Naive thymus-derived CD8-positive, alpha-beta T cell (primary cell): ENCODE data around the gene CDYL. TPM values are rescaled to one million over a fixed set of nuclear protein-coding genes. Genes with fewer than 3 reads are reported as not detected.
A peak's percentile ranks its signal among the peaks of the same experiment; 100 is the strongest.

ENCODE experiments used
- ATAC-seq, 2 donors: fragments of 150-1000 bp; cut with Tn5 transposase in 1 of 2; sonication (Bioruptor Pico), chemical (Tn5 transposase) in 1 of 2; 1 replicate in 1 of 2; 2 replicates in 1 of 2; pipeline ENCODE4 v1.10.0; 2021; ENCODE audit warnings: mild to moderate bottlenecking in 2 of 2, moderate library complexity in 2 of 2
- POLR2A ChIA-PET: fragments of 350-600 bp; sonication (Branson Sonifier 250); formaldehyde crosslinking; loops from one replicate; lab custom pipeline; 2021; ENCODE audit warnings: antibody characterized with exemption; lab: Charles Lee
- DNase-seq, 10 donors: peaks; one replicate each; pipeline versions ENCODE4 v3.0.0 to v3.0.0-alpha.2; 2020 to 2022
- H3K27ac Mint-ChIP-seq, 10 donors: one replicate each; pipeline ENCODE4 v1.8.0; 2020 to 2022; ENCODE audit warnings: mild to moderate bottlenecking in 10 of 10, mixed read lengths in 10 of 10, moderate library complexity in 4 of 10, inconsistent platforms in 1 of 10
- H3K27me3 Mint-ChIP-seq, 5 donors: one replicate each; pipeline ENCODE4 v1.8.0; 2021 to 2022; ENCODE audit warnings: mixed read lengths in 5 of 5
- H3K36me3 Mint-ChIP-seq, 3 donors: one replicate each; pipeline ENCODE4 v1.8.0; 2020 to 2022; ENCODE audit warnings: mixed read lengths in 3 of 3, mild to moderate bottlenecking in 2 of 3, inconsistent platforms in 1 of 3
- H3K4me1 Mint-ChIP-seq, 4 donors: one replicate each; pipeline ENCODE4 v1.8.0; 2021 to 2022; ENCODE audit warnings: mixed read lengths in 4 of 4
- H3K4me3 Mint-ChIP-seq, 10 donors: one replicate each; pipeline ENCODE4 v1.8.0; 2020 to 2022; ENCODE audit warnings: mild to moderate bottlenecking in 10 of 10, mixed read lengths in 10 of 10, moderate library complexity in 6 of 10, inconsistent platforms in 1 of 10
- H3K9me3 Mint-ChIP-seq, 9 donors: one replicate each; pipeline ENCODE4 v1.8.0; 2020 to 2022; ENCODE audit warnings: mixed read lengths in 9 of 9, mild to moderate bottlenecking in 3 of 9, inconsistent platforms in 1 of 9, moderate library complexity in 1 of 9
- polyA plus RNA-seq, 3 donors: library from polyadenylated mRNA; unstranded; fragments of 300-500 nt; fragmentation: Illumina TruSeq; gene quantifications; one replicate each; pipeline ENCODE4 v1.2.3, GENCODE V29; 2021
- total RNA-seq, 8 experiments: library from RNA in 2 of 8; stranded (reverse) in 2 of 8; gene quantifications; one replicate each; pipeline ENCODE4 v1.2.3 and lab custom pipeline; 2021 to 2026

Gene CDYL
- total and polyA plus RNA-seq, 5 experiments from 2014 or later: 5.6 to 49.3 (median 6.1) TPM

- H3K27ac Mint-ChIP-seq: peak overlapping the region in 9 of 10 donors; percentile 63 to 96 (median 91)
- no peaks in the 10 kb centered on the region for H3K36me3 Mint-ChIP-seq
- H3K4me3 Mint-ChIP-seq: peak overlapping the region; percentile 88 to 98 (median 92)
- peaks cover 0 to 10% (median 0%) of the 10 kb centered on the region in 9 donors for H3K9me3 Mint-ChIP-seq
- ATAC-seq (peak; percentile 64 to 66), DNase-seq (peak in 9 of 10 donors; percentile 46 to 85 (median 73))
- H3K4me1 Mint-ChIP-seq: peaks cover 29 to 46% (median 43%) of the 10 kb centered on the region in 4 donors
- no peaks in the 10 kb centered on the region for H3K27me3 Mint-ChIP-seq
- POLR2A ChIA-PET: interaction anchor here (0.7 to 2.3 kb wide), 6 partner anchors 11 to 640 kb away, joined by 3 to 10 read pairs (median 6); partner anchors contain the start of gene ECI2
Measured at GRCh38 chr6:4775494-4776130, 592 bp upstream of the CDYL start.

GRCh38 chr6:4776493-4777393 is 539 bp downstream of the CDYL start:
- Mint-ChIP-seq H3K9me3 (peaks cover 0 to 10% (median 0%) of the 10 kb centered on the region in 9 donors), H3K4me3 (peak overlapping the region; percentile 77 to 93 (median 88)), H3K27me3 (no peaks in the 10 kb centered on the region), H3K27ac (peak overlapping the region; percentile 27 to 90 (median 76)), H3K4me1 (peaks cover 38 to 57% (median 54%) of the 10 kb centered on the region in 4 donors), H3K36me3 (no peaks in the 10 kb centered on the region)
- ATAC-seq (peak in 1 of 2 donors; percentile 3), DNase-seq (peak in 9 of 10 donors; percentile 12 to 74 (median 28))
- POLR2A ChIA-PET: interaction anchor here (0.6 to 2.3 kb wide), 11 partner anchors 10 to 756 kb away, joined by 3 to 10 read pairs (median 3); partner anchors contain the start of gene ECI2

GRCh38 chr6:4777394-4777935 is 1.3 kb downstream of the CDYL start:
- Mint-ChIP-seq H3K27me3 (no peaks in the 10 kb centered on the region), H3K9me3 (peaks cover 0 to 8% (median 0%) of the 10 kb centered on the region in 9 donors), H3K36me3 (no peaks in the 10 kb centered on the region), H3K4me1 (peaks cover 40 to 65% (median 61%) of the 10 kb centered on the region in 4 donors), H3K27ac (peak overlapping the region; percentile 27 to 90 (median 76)), H3K4me3 (peak overlapping the region; percentile 70 to 93 (median 86))
- DNase-seq (peak in 3 of 10 donors; percentile 26 to 33 (median 31)), ATAC-seq (no peak)
- POLR2A ChIA-PET: interaction anchor here (0.6 to 1.8 kb wide), 2 partner anchors 9 to 756 kb away, joined by 3 to 10 read pairs; a partner anchor contains a TSS

GRCh38 chr6:4778086-4778485 is 1.9 kb downstream of the CDYL start:
- H3K27ac Mint-ChIP-seq: peak overlapping the region in 9 of 10 donors; percentile 0 to 90 (median 66)
- H3K4me1 Mint-ChIP-seq: peaks cover 40 to 70% (median 66%) of the 10 kb centered on the region in 4 donors
- POLR2A ChIA-PET: no interaction called here
- ATAC-seq (no peak), DNase-seq (no peak)
- H3K9me3 Mint-ChIP-seq: peaks cover 0 to 6% (median 0%) of the 10 kb centered on the region in 9 donors
- H3K36me3 Mint-ChIP-seq: no peaks in the 10 kb centered on the region
- peak overlapping the region; percentile 70 to 93 (median 86) for H3K4me3 Mint-ChIP-seq
- no peaks in the 10 kb centered on the region for H3K27me3 Mint-ChIP-seq

- Mint-ChIP-seq H3K4me3 (no peak overlapping the region), H3K27ac (peak overlapping the region in 2 of 10 donors; percentile 60 to 63), H3K36me3 (peaks cover 0 to 5% (median 4%) of the 10 kb centered on the region in 3 donors), H3K9me3 (peaks cover 0 to 6% (median 0%) of the 10 kb centered on the region in 9 donors), H3K27me3 (no peaks in the 10 kb centered on the region), H3K4me1 (peaks cover 35 to 77% (median 75%) of the 10 kb centered on the region in 4 donors)
- no peak for ATAC-seq
- no peak for DNase-seq
- POLR2A ChIA-PET: no interaction called here
Measured at GRCh38 chr6:4780360-4780812, 4.2 kb downstream of the CDYL start.

GRCh38 chr6:4781426-4781825 is 5.2 kb downstream of the CDYL start:
- POLR2A ChIA-PET: no interaction called here
- H3K36me3 Mint-ChIP-seq: peaks cover 0 to 5% (median 4%) of the 10 kb centered on the region in 3 donors
- peak in 1 of 10 donors; percentile 7 for DNase-seq
- H3K27ac Mint-ChIP-seq: peak overlapping the region in 7 of 10 donors; percentile 0 to 77 (median 22)
- ATAC-seq: peak in 1 of 2 donors; percentile 29
- no peaks in the 10 kb centered on the region for H3K27me3 Mint-ChIP-seq
- peaks cover 37 to 87% (median 84%) of the 10 kb centered on the region in 4 donors for H3K4me1 Mint-ChIP-seq
- H3K4me3 Mint-ChIP-seq: peak overlapping the region in 9 of 10 donors; percentile 19 to 68 (median 47)
- peaks cover 0 to 6% (median 0%) of the 10 kb centered on the region in 9 donors for H3K9me3 Mint-ChIP-seq

GRCh38 chr6:4781967-4782575 is 5.9 kb downstream of the CDYL start:
- ATAC-seq: no peak
- Mint-ChIP-seq H3K9me3 (peaks cover 0 to 6% (median 0%) of the 10 kb centered on the region in 9 donors), H3K27me3 (no peaks in the 10 kb centered on the region), H3K4me3 (peak overlapping the region in 5 of 10 donors; percentile 40 to 58 (median 47)), H3K4me1 (peaks cover 42 to 94% (median 91%) of the 10 kb centered on the region in 4 donors), H3K27ac (peak overlapping the region in 5 of 10 donors; percentile 27 to 77 (median 56)), H3K36me3 (peaks cover 0 to 5% (median 4%) of the 10 kb centered on the region in 3 donors)
- no peak for DNase-seq
- POLR2A ChIA-PET: no interaction called here

- Mint-ChIP-seq H3K27me3 (no peaks in the 10 kb centered on the region), H3K9me3 (peaks cover 0 to 5% (median 0%) of the 10 kb centered on the region in 9 donors), H3K4me3 (peak overlapping the region in 4 of 10 donors; percentile 4 to 28 (median 22)), H3K36me3 (peaks cover 0 to 7% (median 7%) of the 10 kb centered on the region in 3 donors), H3K27ac (peak overlapping the region in 3 of 10 donors; percentile 49 to 71 (median 68)), H3K4me1 (peaks cover 36 to 89% (median 86%) of the 10 kb centered on the region in 4 donors)
- POLR2A ChIA-PET: interaction anchor here (2.8 kb wide), 1 partner anchor 10 kb away, joined by 10 read pairs; the partner anchor contains the start of gene CDYL
- ATAC-seq: no peak
- no peak for DNase-seq
Measured at GRCh38 chr6:4786996-4787395, 10.8 kb downstream of the CDYL start.

- Mint-ChIP-seq H3K4me3 (peak overlapping the region in 3 of 10 donors; percentile 7 to 41 (median 34)), H3K4me1 (peaks cover 35 to 76% (median 73%) of the 10 kb centered on the region in 4 donors), H3K27ac (peak overlapping the region in 1 of 10 donors; percentile 44), H3K27me3 (no peaks in the 10 kb centered on the region), H3K9me3 (peaks cover 0 to 5% (median 0%) of the 10 kb centered on the region in 9 donors), H3K36me3 (peaks cover 0 to 7% (median 7%) of the 10 kb centered on the region in 3 donors)
- DNase-seq (no peak), ATAC-seq (no peak)
- POLR2A ChIA-PET: no interaction called here
Measured at GRCh38 chr6:4788482-4788881, 12.3 kb downstream of the CDYL start.

GRCh38 chr6:4788953-4789584 is 12.9 kb downstream of the CDYL start:
- peak in 1 of 10 donors; percentile 11 for DNase-seq
- H3K4me1 Mint-ChIP-seq: peaks cover 30 to 70% (median 67%) of the 10 kb centered on the region in 4 donors
- H3K36me3 Mint-ChIP-seq: peaks cover 0 to 4% (median 2%) of the 10 kb centered on the region in 3 donors
- no peaks in the 10 kb centered on the region for H3K27me3 Mint-ChIP-seq
- H3K27ac Mint-ChIP-seq: peak overlapping the region in 4 of 10 donors; percentile 24 to 54 (median 46)
- peak in 1 of 2 donors; percentile 54 for ATAC-seq
- H3K9me3 Mint-ChIP-seq: peaks cover 0 to 3% (median 0%) of the 10 kb centered on the region in 9 donors
- POLR2A ChIA-PET: no interaction called here
- H3K4me3 Mint-ChIP-seq: peak overlapping the region in 6 of 10 donors; percentile 8 to 69 (median 50)
